Measurements from ENCODE around the gene POU2F2.

POU2F2 gene

DNA sequence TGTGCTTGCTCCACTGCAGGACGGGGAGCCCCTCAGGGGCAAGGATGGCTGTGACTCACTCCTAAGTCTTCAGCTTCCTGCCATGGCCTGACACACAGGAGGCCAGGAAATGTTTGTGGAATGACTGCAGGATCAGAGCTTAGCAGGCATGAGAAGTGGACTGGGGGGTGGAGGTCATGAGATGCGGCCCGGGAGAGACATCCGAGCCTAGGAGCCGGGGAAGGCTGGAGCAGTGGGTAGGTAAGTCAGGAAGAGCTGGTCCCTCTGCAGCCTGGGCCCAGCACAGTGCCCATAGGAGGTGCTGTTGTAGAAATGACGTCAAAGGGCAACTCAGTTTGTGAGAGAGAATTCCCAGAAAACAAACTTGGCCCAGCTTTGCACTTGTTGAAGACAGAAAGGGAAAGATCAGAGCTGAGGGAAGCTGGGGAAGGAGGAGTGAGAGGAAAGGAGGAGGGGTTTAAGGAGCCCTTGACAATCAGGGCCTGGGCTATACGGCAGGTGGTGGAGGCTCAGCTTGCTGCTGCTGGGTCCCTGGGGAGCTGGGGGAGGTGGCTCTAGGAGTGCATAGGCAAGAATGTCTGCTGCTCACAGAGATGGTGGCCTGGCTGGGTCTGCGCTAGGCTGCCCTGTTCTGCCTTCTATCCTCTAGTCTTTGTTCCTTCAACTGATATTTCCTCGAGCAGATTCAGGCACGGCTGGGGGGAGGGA is 18.5 kb downstream of the POU2F2 start:
- H2AFZ ChIP-seq (ENCODE audit: low read depth, low read length), result no peak overlapping the region
- peak overlapping the region; percentile 3; the same call in 1 of the 2 replicates for H3K27ac ChIP-seq (ENCODE audit: low read length)
- H3K4me1 ChIP-seq (ENCODE audit: insufficient read depth, low read length), result peaks cover 18% of the 10 kb centered on the region
- no peaks in the 10 kb centered on the region for H3K27me3 ChIP-seq (ENCODE audit: insufficient read depth, low read length, poor library complexity)
- H3K4me2 ChIP-seq (ENCODE audit: insufficient read depth, low read length), result peak overlapping the region; percentile 10; the same call in 1 of the 2 replicates
- no peaks in the 10 kb centered on the region for H3K9me3 ChIP-seq (ENCODE audit: insufficient read depth, low read length, severe bottlenecking)
- no peaks in the 10 kb centered on the region for H4K20me1 ChIP-seq (ENCODE audit: insufficient read depth, low read length)
- TF ChIP-seq CTCF (IDR thresholded peaks at IDR 0.05; ENCODE audit: borderline replicate concordance, extremely low read depth, low read length, poor library complexity, severe bottlenecking), result peak; percentile 30
- no peak for TF ChIP-seq EZH2 (IDR thresholded peaks at IDR 0.05; ENCODE audit: borderline replicate concordance, low read depth, low read length, severe bottlenecking)
- H3K79me2 ChIP-seq (ENCODE audit: insufficient read depth, low read length), result no peaks in the 10 kb centered on the region
- peak; percentile 83 for DNase-seq
- no peak overlapping the region for H3K9ac ChIP-seq (ENCODE audit: low read depth, low read length)
- H3K36me3 ChIP-seq (ENCODE audit: insufficient read depth, low read length), result no peaks in the 10 kb centered on the region
- no peak overlapping the region for H3K4me3 ChIP-seq (ENCODE audit: low read depth in 1 of 2, low read length in 2 of 2)
- ATAC-seq (ENCODE audit: insufficient read depth, low read depth), result peak; percentile 99

GRCh38 chr19:42111811-42112210 is 20.4 kb downstream of the POU2F2 start:
- no peak overlapping the region for H3K4me2 ChIP-seq (ENCODE audit: insufficient read depth, low read length)
- H3K9me3 ChIP-seq (ENCODE audit: insufficient read depth, low read length, severe bottlenecking), result no peaks in the 10 kb centered on the region
- ATAC-seq (ENCODE audit: insufficient read depth, low read depth) (no peak), DNase-seq (no peak)
- no peaks in the 10 kb centered on the region for H3K79me2 ChIP-seq (ENCODE audit: insufficient read depth, low read length)
- H4K20me1 ChIP-seq (ENCODE audit: insufficient read depth, low read length), result no peaks in the 10 kb centered on the region
- no peak for TF ChIP-seq CTCF (IDR thresholded peaks at IDR 0.05; ENCODE audit: borderline replicate concordance, extremely low read depth, low read length, poor library complexity, severe bottlenecking)
- TF ChIP-seq EZH2 (IDR thresholded peaks at IDR 0.05; ENCODE audit: borderline replicate concordance, low read depth, low read length, severe bottlenecking), result no peak
- peaks cover 20% of the 10 kb centered on the region for H3K4me1 ChIP-seq (ENCODE audit: insufficient read depth, low read length)
- H2AFZ ChIP-seq (ENCODE audit: low read depth, low read length), result no peak overlapping the region
- no peak overlapping the region for H3K27ac ChIP-seq (ENCODE audit: low read length)
- no peak overlapping the region for H3K4me3 ChIP-seq (ENCODE audit: low read depth in 1 of 2, low read length in 2 of 2)
- H3K27me3 ChIP-seq (ENCODE audit: insufficient read depth, low read length, poor library complexity), result no peaks in the 10 kb centered on the region
- no peak overlapping the region for H3K9ac ChIP-seq (ENCODE audit: low read depth, low read length)
- no peaks in the 10 kb centered on the region for H3K36me3 ChIP-seq (ENCODE audit: insufficient read depth, low read length)

DNA sequence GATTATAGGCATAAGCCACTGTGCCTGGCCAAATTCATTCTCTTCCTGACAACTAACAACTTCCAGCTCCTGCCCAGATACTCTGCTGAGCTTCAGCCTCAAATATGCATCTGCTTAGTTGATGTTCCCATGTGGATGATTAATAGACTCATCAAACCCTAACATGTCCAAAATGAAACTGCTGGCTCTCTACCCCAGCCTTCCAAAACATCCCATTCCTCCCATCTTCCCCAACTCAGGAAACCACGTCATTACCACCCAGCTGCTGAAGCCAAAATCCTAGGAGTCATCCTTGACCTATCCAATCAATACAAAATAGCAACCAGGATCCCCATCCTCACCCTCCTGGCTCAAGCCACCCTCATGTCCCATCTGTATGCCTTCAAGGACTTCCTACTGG is 20.9 kb downstream of the POU2F2 start:
- no peak overlapping the region for H3K4me3 ChIP-seq (ENCODE audit: low read depth in 1 of 2, low read length in 2 of 2)
- no peaks in the 10 kb centered on the region for H3K9me3 ChIP-seq (ENCODE audit: insufficient read depth, low read length, severe bottlenecking)
- no peaks in the 10 kb centered on the region for H3K36me3 ChIP-seq (ENCODE audit: insufficient read depth, low read length)
- TF ChIP-seq CTCF (IDR thresholded peaks at IDR 0.05; ENCODE audit: borderline replicate concordance, extremely low read depth, low read length, poor library complexity, severe bottlenecking) (no peak), EZH2 (IDR thresholded peaks at IDR 0.05; ENCODE audit: borderline replicate concordance, low read depth, low read length, severe bottlenecking) (no peak)
- H3K4me1 ChIP-seq (ENCODE audit: insufficient read depth, low read length), result peaks cover 20% of the 10 kb centered on the region
- H3K9ac ChIP-seq (ENCODE audit: low read depth, low read length), result no peak overlapping the region
- no peaks in the 10 kb centered on the region for H3K27me3 ChIP-seq (ENCODE audit: insufficient read depth, low read length, poor library complexity)
- DNase-seq, result no peak
- H2AFZ ChIP-seq (ENCODE audit: low read depth, low read length), result no peak overlapping the region
- no peaks in the 10 kb centered on the region for H3K79me2 ChIP-seq (ENCODE audit: insufficient read depth, low read length)
- H4K20me1 ChIP-seq (ENCODE audit: insufficient read depth, low read length), result no peaks in the 10 kb centered on the region
- ATAC-seq (ENCODE audit: insufficient read depth, low read depth), result no peak
- no peak overlapping the region for H3K27ac ChIP-seq (ENCODE audit: low read length)
- H3K4me2 ChIP-seq (ENCODE audit: insufficient read depth, low read length), result no peak overlapping the region
